Measurements from ENCODE around the gene NTMT1.
A peak's percentile ranks its signal among the peaks of the same experiment; 100 is the strongest.
"Not testable (repeated sequence)": the region's sequence is repeated elsewhere in the genome, so short reads cannot be mapped to it uniquely, and the experiment has no call there.

Gene NTMT1

GRCh38 chr9:129586245-129586644 is 39.7 kb upstream of the NTMT1 start:
- H3K9ac ChIP-seq (ENCODE audit: low read depth in 1 of 2, low read length in 2 of 2): no peak overlapping the region
- no peaks in the 10 kb centered on the region for H3K27me3 ChIP-seq (ENCODE audit: control insufficient read depth in 1 of 2, insufficient read depth in 2 of 2, low read length in 2 of 2)
- H3K27ac ChIP-seq (ENCODE audit: low read depth, low read length): no peak overlapping the region
- H3K4me3 ChIP-seq (ENCODE audit: low read depth in 1 of 2, low read length in 2 of 2): no peak overlapping the region
- H3K4me1 ChIP-seq (ENCODE audit: control insufficient read depth in 1 of 2, insufficient read depth in 2 of 2, low read length in 2 of 2): peaks cover 0 to 5% of the 10 kb centered on the region in 2 donors
- no peaks in the 10 kb centered on the region for H3K36me3 ChIP-seq (ENCODE audit: control insufficient read depth in 1 of 2, insufficient read depth in 2 of 2, low read length in 2 of 2)
- no peaks in the 10 kb centered on the region for H3K9me3 ChIP-seq (ENCODE audit: control insufficient read depth in 1 of 2, low read length in 2 of 2)

- H3K27ac ChIP-seq (ENCODE audit: low read depth, low read length): no peak overlapping the region
- no peaks in the 10 kb centered on the region for H3K36me3 ChIP-seq (ENCODE audit: control insufficient read depth in 1 of 2, insufficient read depth in 2 of 2, low read length in 2 of 2)
- H3K27me3 ChIP-seq (ENCODE audit: control insufficient read depth in 1 of 2, insufficient read depth in 2 of 2, low read length in 2 of 2): no peaks in the 10 kb centered on the region
- H3K9ac ChIP-seq (ENCODE audit: low read depth in 1 of 2, low read length in 2 of 2): no peak overlapping the region
- H3K9me3 ChIP-seq (ENCODE audit: control insufficient read depth in 1 of 2, low read length in 2 of 2): no peaks in the 10 kb centered on the region
- peaks cover 0 to 5% of the 10 kb centered on the region in 2 donors for H3K4me1 ChIP-seq (ENCODE audit: control insufficient read depth in 1 of 2, insufficient read depth in 2 of 2, low read length in 2 of 2)
- no peak overlapping the region for H3K4me3 ChIP-seq (ENCODE audit: low read depth in 1 of 2, low read length in 2 of 2)
These were observed 39.3 kb upstream of the NTMT1 start for GRCh38 chr9:129586685-129587084.

GRCh38 chr9:129587487-129588262 is 38.3 kb upstream of the NTMT1 start:
- no peaks in the 10 kb centered on the region for H3K9me3 ChIP-seq (ENCODE audit: control insufficient read depth in 1 of 2, low read length in 2 of 2)
- H3K27ac ChIP-seq (ENCODE audit: low read depth, low read length): no peak overlapping the region
- no peak overlapping the region for H3K4me3 ChIP-seq (ENCODE audit: low read depth in 1 of 2, low read length in 2 of 2)

GRCh38 chr9:129590466-129590865 is 35.5 kb upstream of the NTMT1 start:
- Histone ChIP-seq H3K9ac (ENCODE audit: low read depth in 1 of 2, low read length in 2 of 2) (no peak overlapping the region), H3K36me3 (ENCODE audit: control insufficient read depth in 1 of 2, insufficient read depth in 2 of 2, low read length in 2 of 2) (no peaks in the 10 kb centered on the region), H3K4me1 (ENCODE audit: control insufficient read depth in 1 of 2, insufficient read depth in 2 of 2, low read length in 2 of 2) (no peaks in the 10 kb centered on the region), H3K27ac (ENCODE audit: low read depth, low read length) (no peak overlapping the region), H3K27me3 (ENCODE audit: control insufficient read depth in 1 of 2, insufficient read depth in 2 of 2, low read length in 2 of 2) (no peaks in the 10 kb centered on the region), H3K4me3 (ENCODE audit: low read depth in 1 of 2, low read length in 2 of 2) (no peak overlapping the region), H3K9me3 (ENCODE audit: control insufficient read depth in 1 of 2, low read length in 2 of 2) (no peaks in the 10 kb centered on the region)

More at GRCh38 chr9:129587487-129588262, 38.3 kb upstream of the NTMT1 start:
- H3K9ac ChIP-seq (ENCODE audit: low read depth in 1 of 2, low read length in 2 of 2): no peak overlapping the region
- H3K27me3 ChIP-seq (ENCODE audit: control insufficient read depth in 1 of 2, insufficient read depth in 2 of 2, low read length in 2 of 2): no peaks in the 10 kb centered on the region
- H3K4me1 ChIP-seq (ENCODE audit: control insufficient read depth in 1 of 2, insufficient read depth in 2 of 2, low read length in 2 of 2): peaks cover 0 to 5% of the 10 kb centered on the region in 2 donors
- no peaks in the 10 kb centered on the region for H3K36me3 ChIP-seq (ENCODE audit: control insufficient read depth in 1 of 2, insufficient read depth in 2 of 2, low read length in 2 of 2)

- H3K36me3 ChIP-seq (ENCODE audit: control insufficient read depth in 1 of 2, insufficient read depth in 2 of 2, low read length in 2 of 2): no peaks in the 10 kb centered on the region
- H3K9me3 ChIP-seq (ENCODE audit: control insufficient read depth in 1 of 2, low read length in 2 of 2): no peaks in the 10 kb centered on the region
- no peak overlapping the region for H3K9ac ChIP-seq (ENCODE audit: low read depth in 1 of 2, low read length in 2 of 2)
- no peaks in the 10 kb centered on the region for H3K27me3 ChIP-seq (ENCODE audit: control insufficient read depth in 1 of 2, insufficient read depth in 2 of 2, low read length in 2 of 2)
- no peak overlapping the region for H3K4me3 ChIP-seq (ENCODE audit: low read depth in 1 of 2, low read length in 2 of 2)
- peaks cover 0 to 7% of the 10 kb centered on the region in 2 donors for H3K4me1 ChIP-seq (ENCODE audit: control insufficient read depth in 1 of 2, insufficient read depth in 2 of 2, low read length in 2 of 2)
- H3K27ac ChIP-seq (ENCODE audit: low read depth, low read length): no peak overlapping the region
These were observed 34.0 kb upstream of the NTMT1 start for GRCh38 chr9:129591916-129592315.

DNA sequence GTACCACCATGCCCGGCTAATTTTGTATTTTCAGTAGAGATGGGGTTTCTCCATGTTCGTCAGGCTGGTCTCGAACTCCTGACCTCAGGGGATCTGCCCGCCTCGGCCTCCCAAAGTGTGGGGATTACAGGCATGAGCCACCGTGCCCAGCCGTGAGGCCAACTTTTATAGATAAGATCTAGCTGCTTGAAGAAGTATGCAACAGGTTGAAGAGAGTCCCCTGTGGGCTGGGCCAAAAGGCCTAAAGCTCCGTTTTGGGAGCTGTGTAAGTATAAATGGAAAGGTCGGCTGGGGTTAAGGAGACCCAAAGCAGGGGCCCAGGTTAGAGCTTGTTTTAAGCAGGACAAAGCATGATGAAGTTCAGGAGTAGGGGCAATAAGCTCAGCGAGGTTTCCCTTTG is 33.2 kb upstream of the NTMT1 start:
- not testable (repeated sequence) for H3K27ac ChIP-seq (ENCODE audit: low read depth, low read length); H3K36me3 ChIP-seq (ENCODE audit: control insufficient read depth in 1 of 2, insufficient read depth in 2 of 2, low read length in 2 of 2); H3K9ac ChIP-seq (ENCODE audit: low read depth in 1 of 2, low read length in 2 of 2); H3K9me3 ChIP-seq (ENCODE audit: control insufficient read depth in 1 of 2, low read length in 2 of 2); H3K4me3 ChIP-seq (ENCODE audit: low read depth in 1 of 2, low read length in 2 of 2); H3K27me3 ChIP-seq (ENCODE audit: control insufficient read depth in 1 of 2, insufficient read depth in 2 of 2, low read length in 2 of 2)
- H3K4me1 ChIP-seq (ENCODE audit: control insufficient read depth in 1 of 2, insufficient read depth in 2 of 2, low read length in 2 of 2): peaks cover 5 to 13% of the 10 kb centered on the region in 2 donors

- no peaks in the 10 kb centered on the region for H3K9me3 ChIP-seq (ENCODE audit: control insufficient read depth in 1 of 2, low read length in 2 of 2)
- H3K27ac ChIP-seq (ENCODE audit: low read depth, low read length): no peak overlapping the region
- H3K9ac ChIP-seq (ENCODE audit: low read depth in 1 of 2, low read length in 2 of 2): no peak overlapping the region
- no peaks in the 10 kb centered on the region for H3K27me3 ChIP-seq (ENCODE audit: control insufficient read depth in 1 of 2, insufficient read depth in 2 of 2, low read length in 2 of 2)
- H3K4me1 ChIP-seq (ENCODE audit: control insufficient read depth in 1 of 2, insufficient read depth in 2 of 2, low read length in 2 of 2): peaks cover 11 to 20% of the 10 kb centered on the region in 2 donors
- no peaks in the 10 kb centered on the region for H3K36me3 ChIP-seq (ENCODE audit: control insufficient read depth in 1 of 2, insufficient read depth in 2 of 2, low read length in 2 of 2)
- no peak overlapping the region for H3K4me3 ChIP-seq (ENCODE audit: low read depth in 1 of 2, low read length in 2 of 2)
These were observed 31.3 kb upstream of the NTMT1 start for GRCh38 chr9:129594632-129595031.

DNA sequence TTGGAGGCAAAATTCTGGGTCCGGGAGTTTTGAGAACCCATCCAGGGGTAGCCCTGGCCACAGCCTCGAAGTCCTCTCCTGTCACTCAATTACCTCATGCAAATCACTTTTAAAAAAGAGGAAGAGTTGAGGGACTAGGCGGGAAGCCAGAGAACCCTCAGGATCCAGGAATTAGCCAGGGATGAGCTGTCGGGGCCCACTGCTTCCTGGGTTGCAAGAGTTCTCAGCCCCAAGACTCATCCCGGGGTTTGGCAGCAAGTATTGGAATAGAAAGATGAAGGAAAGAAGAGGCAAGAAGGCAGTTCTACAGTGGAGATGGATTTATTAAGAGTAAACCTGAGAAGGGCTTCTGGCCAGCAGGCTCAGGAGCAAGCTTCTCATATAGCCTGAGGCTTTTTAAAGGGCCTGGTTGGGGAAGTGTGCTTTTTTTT is 30.6 kb upstream of the NTMT1 start:
- no peak overlapping the region for H3K27ac ChIP-seq (ENCODE audit: low read depth, low read length)
- H3K4me1 ChIP-seq (ENCODE audit: control insufficient read depth in 1 of 2, insufficient read depth in 2 of 2, low read length in 2 of 2): peaks cover 11 to 20% of the 10 kb centered on the region in 2 donors
- H3K27me3 ChIP-seq (ENCODE audit: control insufficient read depth in 1 of 2, insufficient read depth in 2 of 2, low read length in 2 of 2): no peaks in the 10 kb centered on the region
- no peak overlapping the region for H3K4me3 ChIP-seq (ENCODE audit: low read depth in 1 of 2, low read length in 2 of 2)
- H3K9ac ChIP-seq (ENCODE audit: low read depth in 1 of 2, low read length in 2 of 2): no peak overlapping the region
- no peaks in the 10 kb centered on the region for H3K9me3 ChIP-seq (ENCODE audit: control insufficient read depth in 1 of 2, low read length in 2 of 2)
- H3K36me3 ChIP-seq (ENCODE audit: control insufficient read depth in 1 of 2, insufficient read depth in 2 of 2, low read length in 2 of 2): no peaks in the 10 kb centered on the region

GRCh38 chr9:129595903-129596540 is 29.9 kb upstream of the NTMT1 start:
- Histone ChIP-seq H3K9me3 (ENCODE audit: control insufficient read depth in 1 of 2, low read length in 2 of 2) (no peaks in the 10 kb centered on the region), H3K9ac (ENCODE audit: low read depth in 1 of 2, low read length in 2 of 2) (no peak overlapping the region), H3K4me3 (ENCODE audit: low read depth in 1 of 2, low read length in 2 of 2) (no peak overlapping the region), H3K4me1 (ENCODE audit: control insufficient read depth in 1 of 2, insufficient read depth in 2 of 2, low read length in 2 of 2) (peaks cover 11 to 20% of the 10 kb centered on the region in 2 donors), H3K36me3 (ENCODE audit: control insufficient read depth in 1 of 2, insufficient read depth in 2 of 2, low read length in 2 of 2) (no peaks in the 10 kb centered on the region), H3K27ac (ENCODE audit: low read depth, low read length) (no peak overlapping the region), H3K27me3 (ENCODE audit: control insufficient read depth in 1 of 2, insufficient read depth in 2 of 2, low read length in 2 of 2) (no peaks in the 10 kb centered on the region)

DNA sequence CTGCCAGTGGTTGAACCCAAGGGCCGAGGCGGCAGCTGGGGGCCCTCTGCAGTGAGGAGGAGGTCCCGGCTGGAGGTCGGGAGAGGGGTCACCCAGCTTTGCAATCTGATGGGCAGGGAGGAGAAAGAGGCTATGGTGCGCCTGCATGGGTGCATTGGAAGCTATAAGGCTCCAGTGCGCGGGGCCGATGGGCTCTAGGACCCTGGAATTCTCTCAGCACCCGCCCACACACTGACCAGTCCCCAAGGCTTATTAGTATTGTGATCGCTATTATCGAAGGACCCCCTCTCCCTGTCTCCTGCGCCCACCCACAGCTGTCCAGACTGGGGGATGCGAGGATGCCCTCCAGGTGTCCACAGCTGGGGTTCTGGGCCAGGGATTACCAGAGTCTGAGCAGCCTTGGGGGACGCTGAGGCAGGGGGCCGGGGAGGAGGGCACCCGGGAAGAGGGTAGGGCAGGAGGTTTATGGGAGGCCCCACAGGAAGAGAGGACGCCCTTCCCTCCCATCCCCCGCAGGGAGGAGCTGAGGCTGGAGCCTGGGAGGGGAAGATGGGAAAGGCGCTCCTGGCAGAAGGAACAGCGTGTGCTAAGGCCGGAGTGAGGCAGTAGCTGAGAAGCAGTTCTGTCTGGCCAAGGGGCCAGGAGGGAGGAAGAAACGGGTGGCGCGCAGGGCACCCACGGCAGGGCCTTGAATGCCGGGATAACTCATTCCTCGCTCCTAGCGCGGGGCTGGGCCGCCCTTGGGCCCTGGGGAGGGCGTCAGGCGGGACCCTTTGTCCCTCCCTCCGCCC is 29.2 kb upstream of the NTMT1 start:
- Histone ChIP-seq H3K4me3 (ENCODE audit: low read depth in 1 of 2, low read length in 2 of 2) (peak overlapping the region; percentile 40 to 52), H3K27me3 (ENCODE audit: control insufficient read depth in 1 of 2, insufficient read depth in 2 of 2, low read length in 2 of 2) (no peaks in the 10 kb centered on the region), H3K36me3 (ENCODE audit: control insufficient read depth in 1 of 2, insufficient read depth in 2 of 2, low read length in 2 of 2) (no peaks in the 10 kb centered on the region), H3K9me3 (ENCODE audit: control insufficient read depth in 1 of 2, low read length in 2 of 2) (no peaks in the 10 kb centered on the region), H3K27ac (ENCODE audit: low read depth, low read length) (peak overlapping the region; percentile 56), H3K9ac (ENCODE audit: low read depth in 1 of 2, low read length in 2 of 2) (peak overlapping the region; percentile 6 to 65), H3K4me1 (ENCODE audit: control insufficient read depth in 1 of 2, insufficient read depth in 2 of 2, low read length in 2 of 2) (peaks cover 11 to 20% of the 10 kb centered on the region in 2 donors)

All from duodenal mucosa (tissue), 2 donors.